Activated CD8-positive, alpha-beta memory T cell treated with anti-CD3 and anti-CD28 coated beads, Interleukin-2, amount 50 U/mL, for 24 hours (primary cell): ENCODE results near the gene SLC25A43.
"Not testable (repeated sequence)": the region's sequence is repeated elsewhere in the genome, so short reads cannot be mapped to it uniquely, and the experiment has no call there.

Experiments
- DNase-seq: peaks from one replicate; pipeline ENCODE4 v3.0.0-alpha.2; 2020; ENCODE audit errors: extremely low read depth

The SLC25A43 gene

DNA sequence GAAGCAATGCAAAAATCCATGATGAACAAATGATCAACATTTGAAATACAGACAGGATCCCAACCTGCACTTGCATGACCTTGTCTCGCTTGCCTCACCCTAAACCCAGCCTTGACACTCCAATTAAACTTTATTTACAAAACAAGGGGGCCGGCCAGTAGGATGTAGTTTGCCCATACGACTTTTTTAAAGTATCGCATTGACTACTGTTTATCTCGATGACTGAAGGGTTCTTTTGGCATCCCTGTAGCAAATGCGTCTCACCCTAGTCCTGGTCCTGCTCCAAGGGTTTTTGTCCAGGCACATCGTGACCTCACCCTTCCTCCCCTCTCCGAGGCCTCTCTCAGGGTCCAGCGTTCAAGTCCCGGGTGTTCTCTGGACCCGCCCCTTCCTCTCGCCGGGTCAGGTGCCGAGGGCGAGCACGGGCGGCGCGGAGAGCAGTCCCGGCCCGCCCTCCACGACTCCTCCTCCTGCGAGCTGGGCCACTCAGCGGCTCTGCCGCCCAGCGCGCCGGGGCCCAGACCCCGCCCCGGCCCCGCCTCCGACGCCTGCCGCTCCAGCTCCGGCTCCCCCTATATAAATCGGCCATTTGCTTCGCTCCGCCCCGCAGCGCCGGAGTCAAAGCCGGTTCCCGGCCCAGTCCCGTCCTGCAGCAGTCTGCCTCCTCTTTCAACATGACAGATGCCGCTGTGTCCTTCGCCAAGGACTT lies 68.9 kb downstream of the SLC25A43 start, which contains the start of gene SLC25A5:
SLC25A5 (plus strand) TSS at position 603 of the 709 bp plus-strand sequence; CDS start at position 675, 72 bp downstream.
- DNase-seq, result peak; percentile 49

- DNase-seq, result peak; percentile 49
Measured at GRCh38 chrX:119468551-119469312, 69.6 kb downstream of the SLC25A43 start.

GRCh38 chrX:119469313-119469635 lies 70.1 kb downstream of the SLC25A43 start:
- DNase-seq, result no peak

- DNase-seq, result no peak
Measured at GRCh38 chrX:119474615-119475388, 75.7 kb downstream of the SLC25A43 start.

DNA sequence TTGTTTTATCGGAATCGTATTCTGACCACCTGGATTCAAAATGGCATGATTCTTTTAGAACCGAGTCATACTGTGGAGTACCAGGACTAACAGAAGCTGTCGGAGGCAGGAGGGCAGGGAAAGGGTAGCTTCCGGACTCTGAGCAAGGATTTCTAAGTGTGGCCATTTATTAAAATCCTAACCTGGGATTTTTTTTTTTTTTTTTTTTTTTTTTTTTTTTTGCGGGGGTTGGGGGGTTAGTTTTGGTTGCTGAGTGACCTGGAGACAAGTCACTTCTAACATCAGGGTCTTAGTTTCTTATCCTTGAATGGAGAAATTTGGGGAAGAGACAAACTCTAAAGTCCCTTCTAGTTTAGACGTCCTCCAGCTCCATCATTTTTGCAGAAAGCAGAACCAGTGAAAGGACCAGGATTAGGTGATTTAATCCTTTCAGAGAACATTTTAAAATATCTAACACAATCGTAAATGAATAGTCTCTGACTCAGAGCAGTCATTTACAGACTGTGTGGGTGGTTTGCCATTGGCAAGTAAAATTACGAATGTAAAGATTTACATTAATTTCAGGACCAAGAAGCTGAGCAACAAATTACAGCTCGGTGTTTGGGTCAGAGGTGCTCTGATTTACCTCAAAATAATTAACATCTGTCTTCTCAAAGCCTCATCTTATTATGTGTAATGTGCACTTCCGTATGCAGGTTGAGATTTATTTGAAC lies 76.4 kb downstream of the SLC25A43 start:
- DNase-seq, result no peak

DNA sequence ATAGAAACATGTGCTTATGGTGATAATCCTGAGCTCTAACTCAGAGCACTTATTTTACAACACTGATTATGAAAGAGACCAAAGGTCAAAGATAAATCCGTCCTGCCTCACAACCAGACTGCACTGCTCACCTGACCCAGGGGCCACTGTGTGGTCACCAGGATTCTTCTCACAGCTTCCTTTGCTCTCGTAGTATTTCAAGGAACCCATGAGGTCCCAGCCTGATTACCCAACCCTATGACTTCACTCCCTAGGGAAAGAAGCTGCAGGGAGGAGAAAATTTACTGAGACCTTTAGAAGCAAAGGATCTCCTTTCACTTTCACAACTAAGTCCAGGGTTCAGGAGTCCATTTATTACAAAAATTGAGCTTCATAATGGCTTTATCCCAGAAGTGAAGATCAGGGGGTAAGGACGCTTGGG lies 78.7 kb downstream of the SLC25A43 start:
- DNase-seq, result no peak

- no peak for DNase-seq
Measured at GRCh38 chrX:119478504-119478903, 79.4 kb downstream of the SLC25A43 start.

GRCh38 chrX:119479845-119480244 lies 80.7 kb downstream of the SLC25A43 start:
- DNase-seq, result no peak

GRCh38 chrX:119481323-119481801 lies 82.2 kb downstream of the SLC25A43 start:
- no peak for DNase-seq

DNA sequence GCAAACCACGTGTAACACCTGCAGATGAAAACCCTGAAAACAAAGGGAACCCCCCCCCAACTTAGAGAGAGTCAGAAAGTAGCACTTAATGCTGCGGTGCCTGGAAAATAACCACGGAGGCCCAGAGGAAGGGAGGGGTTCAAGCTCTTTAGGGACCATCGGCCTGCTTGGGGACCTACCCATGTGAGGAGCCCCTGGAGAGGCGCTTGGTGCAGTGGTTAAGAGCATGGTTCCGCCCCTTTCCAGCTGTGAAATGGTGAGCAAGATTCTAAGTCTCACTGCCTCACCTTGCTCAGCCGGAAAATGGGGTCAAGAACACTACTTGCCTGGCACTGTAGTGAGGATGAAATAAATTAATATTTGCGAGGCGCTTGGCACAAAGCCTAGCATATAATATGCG lies 82.9 kb downstream of the SLC25A43 start:
- DNase-seq, result no peak

DNA sequence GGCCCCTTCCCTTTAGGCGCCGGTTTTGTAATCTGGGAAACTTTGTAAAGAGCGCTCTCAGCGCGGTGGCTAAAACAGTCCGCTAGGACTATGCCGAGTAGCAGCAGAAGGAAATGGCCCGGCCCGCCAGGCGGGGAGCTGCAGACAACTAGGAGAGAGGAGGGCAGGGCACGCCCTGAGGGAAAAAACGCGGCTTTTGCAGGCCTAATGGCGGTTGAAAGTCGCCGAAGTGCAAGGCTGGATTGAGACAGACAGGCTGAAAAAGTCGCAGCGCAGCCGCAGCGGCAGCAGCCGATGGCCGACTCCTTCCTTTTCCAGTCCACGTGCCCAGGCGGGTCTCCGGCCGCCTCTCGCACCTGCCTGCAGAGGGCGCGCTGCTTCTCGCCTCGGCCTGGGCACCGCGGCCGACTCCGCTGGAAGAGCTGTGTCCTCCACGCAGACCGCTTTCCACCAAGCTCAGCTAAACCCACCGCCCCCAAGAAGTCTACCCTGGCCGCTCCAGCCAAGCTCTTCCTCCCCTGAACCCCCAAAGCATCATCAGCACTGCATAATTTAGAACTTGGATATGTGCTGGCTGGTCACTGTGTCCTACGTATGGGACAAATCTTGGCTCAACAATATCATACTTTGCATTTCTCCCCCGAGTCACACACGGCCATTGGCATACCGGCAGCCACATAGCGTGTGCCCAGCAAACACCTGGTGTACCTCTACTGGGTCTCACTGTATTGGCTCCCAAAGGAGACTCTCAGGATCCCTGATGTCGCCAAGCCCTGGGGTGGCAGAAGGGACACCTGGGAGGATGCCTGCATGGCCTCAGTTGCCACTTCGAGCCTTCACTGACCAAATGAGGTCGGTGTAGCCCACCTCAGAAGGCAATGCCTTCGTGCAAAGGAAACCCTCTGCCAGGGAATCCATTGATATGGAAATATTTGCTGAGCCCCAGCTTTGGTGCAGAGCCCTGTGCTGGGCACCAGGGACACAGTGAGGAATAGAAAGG lies 83.6 kb downstream of the SLC25A43 start:
- DNase-seq, result no peak

GRCh38 chrX:119486745-119487144 lies 87.6 kb downstream of the SLC25A43 start:
- no peak for DNase-seq

- DNase-seq, result not testable (repeated sequence)
Measured at GRCh38 chrX:119487766-119488165, 88.6 kb downstream of the SLC25A43 start.

DNA sequence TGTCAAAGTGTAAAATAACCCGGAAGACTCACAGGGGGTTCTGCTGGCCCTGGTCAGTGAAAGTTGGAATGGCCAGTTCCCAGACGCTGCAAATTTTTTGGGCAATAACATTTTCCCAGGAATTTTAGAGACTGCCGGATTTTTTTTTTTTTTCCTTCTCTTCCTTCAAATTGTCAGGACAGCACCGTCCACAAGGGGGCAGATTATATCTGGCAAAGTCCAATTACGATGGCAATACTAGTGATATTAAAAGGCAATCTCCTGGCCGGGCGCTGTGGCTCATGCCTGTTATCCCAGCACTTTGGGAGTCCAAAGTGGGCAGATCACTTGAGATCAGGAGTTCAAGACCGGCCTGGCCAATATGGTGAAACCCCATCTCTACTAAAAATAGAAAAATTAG lies 89.6 kb downstream of the SLC25A43 start:
- no peak for DNase-seq

DNA sequence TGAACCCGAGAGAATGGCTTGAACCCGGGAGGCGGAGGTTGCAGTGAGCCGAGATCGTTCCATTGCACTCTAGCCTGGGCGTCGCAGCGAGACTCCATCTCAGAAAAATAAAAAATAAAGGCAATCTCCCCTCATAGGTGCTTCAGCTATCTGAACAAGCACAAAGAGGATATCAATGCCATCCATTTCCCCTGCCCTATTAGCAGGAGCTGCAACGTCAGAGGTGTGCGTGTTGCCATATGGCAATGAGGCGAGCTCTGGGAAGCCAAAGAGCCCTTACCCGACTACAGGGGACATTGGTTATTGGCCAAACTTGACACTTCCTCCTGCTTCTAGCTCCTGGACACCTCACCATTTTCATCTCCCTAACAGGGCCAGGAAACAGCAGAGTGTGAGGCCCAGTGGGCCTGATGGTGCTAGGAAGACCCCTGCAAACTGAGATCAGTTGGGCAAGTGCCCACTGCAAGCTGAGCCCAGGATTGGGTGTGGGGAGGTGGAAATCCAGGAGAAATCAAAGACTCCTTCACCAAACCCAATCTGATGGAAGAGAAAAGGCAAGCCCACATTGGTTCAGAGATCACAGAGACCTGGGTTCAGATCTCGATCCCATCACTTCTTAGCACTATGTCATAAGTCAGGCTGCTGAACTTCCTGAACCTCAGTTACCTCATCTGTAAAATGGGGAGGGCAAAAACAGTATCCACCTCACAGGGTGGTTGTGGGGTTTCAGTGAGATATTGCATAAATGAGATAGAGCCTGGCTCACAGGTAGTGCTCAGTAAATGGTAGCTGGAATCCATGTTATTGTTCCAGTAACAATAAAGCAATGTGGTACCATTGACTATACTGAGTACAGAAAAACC lies 90.3 kb downstream of the SLC25A43 start:
- no peak for DNase-seq

- DNase-seq, result no peak
Measured at GRCh38 chrX:119492463-119492862, 93.3 kb downstream of the SLC25A43 start.

- DNase-seq, result not testable (repeated sequence)
Measured at GRCh38 chrX:119493851-119494495, 94.8 kb downstream of the SLC25A43 start.

DNA sequence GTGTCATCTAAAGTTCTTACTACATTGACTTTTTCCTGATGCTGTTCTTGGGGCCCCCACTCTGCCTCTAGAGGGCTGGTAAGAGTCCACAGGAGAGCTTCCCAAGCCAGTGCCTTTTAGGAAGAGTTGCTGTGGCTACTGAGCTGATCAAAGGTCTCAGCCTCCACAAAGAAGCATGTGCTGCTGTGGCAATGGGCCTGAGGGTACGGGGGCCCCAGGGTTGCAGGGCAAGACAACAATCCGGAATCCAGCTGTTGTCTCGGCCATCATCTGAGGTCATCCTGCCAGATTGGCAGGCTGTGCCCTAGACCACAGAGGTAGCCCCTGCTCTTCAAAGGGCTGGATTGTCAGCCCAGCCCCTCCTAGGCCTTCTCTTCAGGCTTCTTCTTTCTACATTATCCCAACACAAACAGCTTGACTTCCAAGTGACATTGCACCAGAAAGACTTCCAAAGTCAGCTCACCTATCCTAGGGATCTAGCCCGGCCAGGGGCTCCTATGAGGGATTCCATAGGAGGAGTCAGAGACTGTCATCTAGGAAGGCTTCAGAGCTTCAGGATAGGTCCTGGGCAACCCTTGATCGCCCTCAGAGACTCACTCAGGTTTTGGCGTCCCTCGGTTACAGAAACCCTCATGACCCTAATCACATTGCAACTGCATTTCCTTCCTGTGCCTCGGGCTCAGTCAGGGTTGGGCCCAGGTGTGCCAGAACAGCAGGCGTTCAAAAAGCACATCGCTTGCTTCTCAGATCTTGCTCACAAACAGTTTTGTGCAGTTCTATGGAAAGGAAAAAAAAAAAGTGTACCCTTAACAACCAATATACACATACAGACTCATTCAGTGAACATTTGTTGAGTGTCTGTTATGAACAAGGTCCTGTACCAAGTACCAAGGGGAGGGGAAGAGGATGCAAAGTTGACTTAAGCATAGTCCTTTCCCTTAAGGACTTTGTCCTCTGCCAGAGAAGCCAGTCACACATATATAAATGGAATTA lies 96.9 kb downstream of the SLC25A43 start:
- no peak for DNase-seq
